Measurements from ENCODE around the gene NDE1.

- TF ChIP-seq CTCF (IDR thresholded peaks at IDR 0.05; ENCODE audit: low read length) (no peak), EZH2phosphoT487 (IDR thresholded peaks at IDR 0.05; ENCODE audit: low read length) (no peak), EZH2 (optimal IDR thresholded peaks at IDR 0.05; ENCODE audit: low read depth, low read length) (no peak)
Measured at GRCh38 chr16:15746332-15746731, 96.3 kb downstream of the NDE1 start.
